Neural progenitor cell (in vitro differentiated cells): ENCODE measurements around the gene RTRAF. TPM values are rescaled to one million over a fixed set of nuclear protein-coding genes. Genes with fewer than 3 reads are reported as not detected.

Experiments
- DNase-seq: peaks from one replicate; pipeline ENCODE4 v3.0.0-alpha.2; 2016; ENCODE audit warnings: low spot score
- H2AFZ ChIP-seq: fragments of 200-600 bp; sonication (generic); replicated peaks from 2 replicates; pipeline ENCODE4 v1.6.1; 2016; ENCODE audit warnings: antibody characterized with exemption
- H3F3A ChIP-seq: fragments of 200-600 bp; sonication (generic); 2 replicates; pipeline ENCODE4 v1.6.1; 2016; ENCODE audit warnings: antibody characterized with exemption, low read depth
- H3K27ac ChIP-seq: fragments of 200-600 bp; sonication (generic); 2 replicates; pipeline ENCODE4 v1.5.1; 2016; ENCODE audit warnings: mild to moderate bottlenecking
- H3K27me3 ChIP-seq: fragments of 200-600 bp; sonication (generic); 2 replicates; pipeline ENCODE4 v1.6.1; 2016; ENCODE audit warnings: mild to moderate bottlenecking, moderate library complexity
- H3K36me3 ChIP-seq: fragments of 200-600 bp; sonication (generic); 2 replicates; pipeline ENCODE4 v1.5.1; 2016
- H3K4me1 ChIP-seq: fragments of 200-600 bp; sonication (generic); 2 replicates; pipeline ENCODE4 v1.6.1; 2016; ENCODE audit warnings: mixed run types
- H3K4me2 ChIP-seq: fragments of 200-600 bp; sonication (generic); 2 replicates; pipeline ENCODE4 v1.6.1; 2016
- H3K4me3 ChIP-seq: fragments of 200-600 bp; sonication (generic); 2 replicates; pipeline ENCODE4 v1.5.1; 2016
- H3K79me2 ChIP-seq: fragments of 200-600 bp; sonication (generic); 2 replicates; pipeline ENCODE4 v1.6.1; 2016; ENCODE audit warnings: low read depth
- H3K9ac ChIP-seq: fragments of 200-600 bp; sonication (generic); 2 replicates; pipeline ENCODE4 v1.6.1; 2016
- H3K9me3 ChIP-seq: fragments of 200-600 bp; sonication (generic); 2 replicates; pipeline ENCODE4 v1.5.1; 2016; ENCODE audit warnings: low read depth
- H4K20me1 ChIP-seq: fragments of 200-600 bp; sonication (generic); 2 replicates; pipeline ENCODE4 v1.6.1; 2016; ENCODE audit warnings: low read depth
- H3K27ac Mint-ChIP-seq: 3 replicates; pipeline ENCODE4 v1.8.0; 2021; ENCODE audit warnings: mixed read lengths
- H3K27me3 Mint-ChIP-seq: 2 replicates; pipeline ENCODE4 v1.8.0; 2022; ENCODE audit warnings: low read depth, mild to moderate bottlenecking, inconsistent platforms, moderate library complexity, mixed read lengths; ENCODE audit not compliant: insufficient read depth
- H3K36me3 Mint-ChIP-seq: 3 replicates; pipeline ENCODE4 v1.8.0; 2021; ENCODE audit warnings: mixed read lengths
- H3K4me1 Mint-ChIP-seq: 3 replicates; pipeline ENCODE4 v1.8.0; 2021; ENCODE audit warnings: mixed read lengths
- H3K4me3 Mint-ChIP-seq: 3 replicates; pipeline ENCODE4 v1.8.0; 2021; ENCODE audit warnings: mild to moderate bottlenecking, moderate library complexity, mixed read lengths
- H3K9me3 Mint-ChIP-seq: 3 replicates; pipeline ENCODE4 v1.8.0; 2020; ENCODE audit warnings: mixed read lengths
- EZH2 ChIP-seq: fragments of 200-600 bp; sonication (generic); IDR thresholded peaks from 2 replicates; pipeline ENCODE4 v1.6.1; 2017; ENCODE audit warnings: antibody characterized with exemption, mild to moderate bottlenecking, moderate library complexity
- EZH2phosphoT487 ChIP-seq: fragments of 200-600 bp; sonication (generic); IDR thresholded peaks from 2 replicates; pipeline ENCODE4 v1.6.1; 2017; ENCODE audit warnings: antibody characterized with exemption
- total RNA-seq: library from RNA; depleted of rRNA; stranded (reverse); fragments of >200 nt; gene quantifications from 2 replicates; pipeline ENCODE4 v1.2.3, GENCODE V29; 2015; ENCODE audit warnings: low replicate concordance
- TF ChIP-seq, protein P1 (sequence below): fragments of 200-600 bp; sonication (generic); IDR thresholded peaks from 2 replicates; pipeline ENCODE4 v1.5.1; 2017; ENCODE audit warnings: antibody characterized with exemption, mild to moderate bottlenecking

Gene RTRAF
- total RNA-seq, 1 donor from 2014 or later: 414 TPM

DNA sequence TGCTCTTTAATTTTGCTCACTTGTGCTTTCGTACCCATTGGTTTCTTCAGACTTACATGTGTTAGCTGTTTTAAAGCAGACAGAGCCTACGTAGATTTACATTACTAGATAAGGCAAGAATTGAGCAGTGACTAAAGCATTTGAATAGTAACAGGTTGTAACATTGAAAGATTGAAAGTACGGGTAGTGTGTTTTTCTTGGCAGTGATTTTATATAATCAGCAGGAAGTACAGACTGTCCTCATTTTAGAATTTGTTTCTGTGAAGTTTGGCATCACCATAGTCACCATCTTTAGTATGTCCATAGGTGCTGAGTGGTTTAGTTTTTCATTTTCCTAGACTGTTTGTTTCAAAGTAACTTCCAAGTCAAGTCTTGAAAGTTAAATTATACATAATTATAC, 14.0 kb downstream of the RTRAF start:
- TF ChIP-seq EZH2phosphoT487: no peak
- TF ChIP-seq, protein P1, sequence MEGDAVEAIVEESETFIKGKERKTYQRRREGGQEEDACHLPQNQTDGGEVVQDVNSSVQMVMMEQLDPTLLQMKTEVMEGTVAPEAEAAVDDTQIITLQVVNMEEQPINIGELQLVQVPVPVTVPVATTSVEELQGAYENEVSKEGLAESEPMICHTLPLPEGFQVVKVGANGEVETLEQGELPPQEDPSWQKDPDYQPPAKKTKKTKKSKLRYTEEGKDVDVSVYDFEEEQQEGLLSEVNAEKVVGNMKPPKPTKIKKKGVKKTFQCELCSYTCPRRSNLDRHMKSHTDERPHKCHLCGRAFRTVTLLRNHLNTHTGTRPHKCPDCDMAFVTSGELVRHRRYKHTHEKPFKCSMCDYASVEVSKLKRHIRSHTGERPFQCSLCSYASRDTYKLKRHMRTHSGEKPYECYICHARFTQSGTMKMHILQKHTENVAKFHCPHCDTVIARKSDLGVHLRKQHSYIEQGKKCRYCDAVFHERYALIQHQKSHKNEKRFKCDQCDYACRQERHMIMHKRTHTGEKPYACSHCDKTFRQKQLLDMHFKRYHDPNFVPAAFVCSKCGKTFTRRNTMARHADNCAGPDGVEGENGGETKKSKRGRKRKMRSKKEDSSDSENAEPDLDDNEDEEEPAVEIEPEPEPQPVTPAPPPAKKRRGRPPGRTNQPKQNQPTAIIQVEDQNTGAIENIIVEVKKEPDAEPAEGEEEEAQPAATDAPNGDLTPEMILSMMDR: no peak
- no peak for TF ChIP-seq EZH2

DNA sequence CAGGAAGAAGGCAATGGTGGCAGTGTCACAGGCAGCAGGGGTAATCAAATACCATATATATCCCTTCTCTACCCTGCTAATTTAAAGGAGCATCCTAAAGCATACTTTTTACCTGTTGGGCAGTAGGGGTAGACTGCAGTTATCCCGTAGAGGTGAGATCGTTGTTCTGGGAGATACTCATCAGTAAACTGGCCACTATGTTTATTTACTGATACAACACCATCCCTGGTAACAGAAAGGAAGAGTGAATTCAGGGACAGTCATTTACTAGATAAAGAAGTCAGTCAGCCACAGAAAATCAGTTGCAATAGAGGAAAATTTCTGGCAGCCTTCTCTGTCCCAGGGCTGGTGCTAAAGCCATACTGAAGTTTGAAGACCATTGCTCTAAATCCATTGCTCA, 16.3 kb downstream of the RTRAF start:
- H3K27ac ChIP-seq: no peak overlapping the region
- no peak overlapping the region for H3K4me3 Mint-ChIP-seq
- H3K9me3 ChIP-seq: no peaks in the 10 kb centered on the region
- no peak overlapping the region for H2AFZ ChIP-seq
- no peaks in the 10 kb centered on the region for H3K27me3 ChIP-seq
- H3K36me3 ChIP-seq: peaks cover 31% of the 10 kb centered on the region
- no peaks in the 10 kb centered on the region for H3K9me3 Mint-ChIP-seq
- H3K4me1 ChIP-seq: peaks cover 13% of the 10 kb centered on the region
- H3K4me2 ChIP-seq: no peak overlapping the region
- H3K27ac Mint-ChIP-seq: no peak overlapping the region
- TF ChIP-seq, protein P1: no peak
- TF ChIP-seq EZH2phosphoT487: no peak
- TF ChIP-seq EZH2: no peak
- no peaks in the 10 kb centered on the region for H3K79me2 ChIP-seq
- peaks cover 33% of the 10 kb centered on the region for H3K36me3 Mint-ChIP-seq
- H3K4me1 Mint-ChIP-seq: no peaks in the 10 kb centered on the region
- H3K9ac ChIP-seq: no peak overlapping the region
- DNase-seq: no peak
- H4K20me1 ChIP-seq: peaks cover 17% of the 10 kb centered on the region
- no peaks in the 10 kb centered on the region for H3K27me3 Mint-ChIP-seq
- H3F3A ChIP-seq: peaks cover 3% of the 10 kb centered on the region
- H3K4me3 ChIP-seq: no peak overlapping the region

More for the DNA sequence above, 14.0 kb downstream of the RTRAF start:
- Histone ChIP-seq H3K36me3 (peaks cover 53% of the 10 kb centered on the region), H4K20me1 (peaks cover 19% of the 10 kb centered on the region), H3K27me3 (no peaks in the 10 kb centered on the region), H3K27ac (no peak overlapping the region), H3K79me2 (peaks cover 11% of the 10 kb centered on the region), H3K4me1 (peaks cover 13% of the 10 kb centered on the region), H3K9ac (no peak overlapping the region), H3K4me3 (no peak overlapping the region), H3K4me2 (no peak overlapping the region), H2AFZ (no peak overlapping the region), H3F3A (peaks cover 1% of the 10 kb centered on the region), H3K9me3 (no peaks in the 10 kb centered on the region)
- peaks cover 31% of the 10 kb centered on the region for H3K36me3 Mint-ChIP-seq
- no peak for DNase-seq
- no peak overlapping the region for H3K4me3 Mint-ChIP-seq
- no peaks in the 10 kb centered on the region for H3K9me3 Mint-ChIP-seq
- no peaks in the 10 kb centered on the region for H3K4me1 Mint-ChIP-seq
- no peak overlapping the region for H3K27ac Mint-ChIP-seq
- no peaks in the 10 kb centered on the region for H3K27me3 Mint-ChIP-seq

DNA sequence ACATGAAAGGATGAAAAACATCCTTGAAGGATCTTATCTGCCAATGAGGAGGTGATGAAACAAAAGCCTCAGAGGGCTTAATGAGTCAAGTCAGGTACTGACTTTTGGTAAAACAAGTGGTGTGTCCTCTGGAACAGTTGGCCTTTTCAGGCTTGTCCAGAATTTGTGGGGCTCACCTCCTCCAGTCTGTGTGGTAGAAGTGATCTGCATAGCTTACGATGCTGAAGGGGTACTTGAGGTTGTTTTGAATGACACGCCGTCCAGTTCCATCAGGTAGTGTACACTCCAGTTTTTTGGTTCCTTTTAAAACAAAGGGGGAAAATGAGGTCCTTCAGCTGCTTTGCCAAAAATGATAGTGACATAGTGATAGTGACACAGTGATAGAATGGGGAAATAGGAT, 17.0 kb downstream of the RTRAF start:
- Histone ChIP-seq H3K4me1 (peaks cover 13% of the 10 kb centered on the region), H3F3A (peaks cover 7% of the 10 kb centered on the region), H3K4me2 (no peak overlapping the region), H3K79me2 (no peaks in the 10 kb centered on the region), H3K9me3 (no peaks in the 10 kb centered on the region), H3K27ac (no peak overlapping the region), H3K9ac (no peak overlapping the region), H3K4me3 (no peak overlapping the region), H3K36me3 (peaks cover 24% of the 10 kb centered on the region), H2AFZ (no peak overlapping the region), H4K20me1 (peaks cover 17% of the 10 kb centered on the region), H3K27me3 (no peaks in the 10 kb centered on the region)
- Mint-ChIP-seq H3K27ac (no peak overlapping the region), H3K36me3 (peaks cover 38% of the 10 kb centered on the region), H3K4me1 (no peaks in the 10 kb centered on the region), H3K4me3 (no peak overlapping the region), H3K9me3 (no peaks in the 10 kb centered on the region), H3K27me3 (no peaks in the 10 kb centered on the region)
- DNase-seq: no peak
- TF ChIP-seq, protein P1: no peak
- TF ChIP-seq EZH2phosphoT487 (no peak), EZH2 (no peak)
